HEK293T (cell line): Measurements from ENCODE around the gene EPHA5.

Experiments used
- CTCF ChIA-PET: fragments of 350-600 bp; formaldehyde crosslinking; extraction: SDS; loops from one replicate; lab custom pipeline; 2021; ENCODE audit warnings: antibody characterized with exemption, inconsistent platforms; lab: Yijun Ruan, JAX
- POLR2A ChIA-PET: fragments of 350-600 bp; formaldehyde crosslinking; extraction: SDS; loops from one replicate; lab custom pipeline; 2020; ENCODE audit warnings: antibody characterized with exemption, inconsistent platforms; lab: Yijun Ruan, JAX
- DNase-seq: peaks from one replicate; pipeline ENCODE4 v3.0.0; 2012; ENCODE audit warnings: mixed read lengths; ENCODE audit errors: extremely low spot score
- ARNT ChIP-seq: fragments of 450-650 bp; IDR thresholded peaks from 2 replicates; pipeline ENCODE4 v1.6.1; 2017; ENCODE audit warnings: mild to moderate bottlenecking
- BHLHE40 ChIP-seq: fragments of 450-650 bp; IDR thresholded peaks from 2 replicates; pipeline ENCODE4 v1.6.1; 2016; ENCODE audit warnings: mild to moderate bottlenecking, moderate library complexity, borderline replicate concordance
- CTBP1 ChIP-seq: fragments of 450-650 bp; IDR thresholded peaks from 2 replicates; pipeline ENCODE4 v1.6.1; 2016; ENCODE audit warnings: borderline replicate concordance
- ELF4 ChIP-seq: fragments of 450-650 bp; IDR thresholded peaks from 2 replicates; pipeline ENCODE4 v1.6.1; 2017; ENCODE audit warnings: antibody characterized with exemption
- FOXA1 ChIP-seq: fragments of 450-650 bp; IDR thresholded peaks from 2 replicates; pipeline ENCODE4 v1.6.1; 2016; ENCODE audit warnings: mild to moderate bottlenecking
- FOXK2 ChIP-seq: fragments of 450-650 bp; IDR thresholded peaks from 2 replicates; pipeline ENCODE4 v1.6.1; 2016; ENCODE audit warnings: mild to moderate bottlenecking
- FOXM1 ChIP-seq: fragments of 450-650 bp; IDR thresholded peaks from 2 replicates; pipeline ENCODE4 v1.6.1; 2017; ENCODE audit warnings: mild to moderate bottlenecking, borderline replicate concordance
- HDGF ChIP-seq: fragments of 450-650 bp; IDR thresholded peaks from 2 replicates; pipeline ENCODE4 v1.6.1; 2017; ENCODE audit warnings: antibody characterized with exemption, borderline replicate concordance
- L3MBTL2 ChIP-seq: fragments of 450-650 bp; conservative IDR thresholded peaks from 2 replicates; pipeline ENCODE4 v1.6.1; 2016; ENCODE audit warnings: mild to moderate bottlenecking
- LEF1 ChIP-seq: fragments of 450-650 bp; IDR thresholded peaks from 2 replicates; pipeline ENCODE4 v1.6.1; 2017; ENCODE audit warnings: mild to moderate bottlenecking, borderline replicate concordance
- NFRKB ChIP-seq: fragments of 450-650 bp; IDR thresholded peaks from 2 replicates; pipeline ENCODE4 v1.6.1; 2016; ENCODE audit warnings: mild to moderate bottlenecking, moderate library complexity
- PKNOX1 ChIP-seq: fragments of 450-650 bp; IDR thresholded peaks from 2 replicates; pipeline ENCODE4 v1.6.1; 2016
- SP1 ChIP-seq: fragments of 450-650 bp; IDR thresholded peaks from 2 replicates; pipeline ENCODE4 v1.6.1; 2017
- SUZ12 ChIP-seq: fragments of 450-650 bp; IDR thresholded peaks from 2 replicates; pipeline ENCODE4 v1.6.1; 2016; ENCODE audit warnings: mild to moderate bottlenecking
- TARDBP ChIP-seq: fragments of 450-650 bp; IDR thresholded peaks from 2 replicates; pipeline ENCODE4 v1.6.1; 2016
- ZNF384 ChIP-seq: fragments of 450-650 bp; IDR thresholded peaks from 2 replicates; pipeline ENCODE4 v1.6.1; 2016

EPHA5 gene

GRCh38 chr4:65399084-65399483 is 271.2 kb downstream of the EPHA5 start:
- ChIA-PET CTCF (no interaction called here), POLR2A (no interaction called here)
- no peak for DNase-seq
- TF ChIP-seq PKNOX1 = no peak
- TF ChIP-seq LEF1 = no peak
- TF ChIP-seq FOXM1 = no peak
- no peak for TF ChIP-seq ZNF384
- TF ChIP-seq CTBP1 = no peak
- TF ChIP-seq FOXK2 = no peak
- TF ChIP-seq SUZ12 = no peak

- no peak for TF ChIP-seq BHLHE40
- TF ChIP-seq LEF1 = no peak
- TF ChIP-seq SUZ12 = no peak
- no peak for TF ChIP-seq ARNT
- no peak for TF ChIP-seq L3MBTL2
- no peak for TF ChIP-seq ELF4
- no peak for TF ChIP-seq SP1
- no peak for TF ChIP-seq NFRKB
- no peak for TF ChIP-seq HDGF
- no peak for TF ChIP-seq CTBP1
- no peak for TF ChIP-seq TARDBP
- TF ChIP-seq FOXM1 = no peak
- no peak for TF ChIP-seq FOXA1
- TF ChIP-seq ZNF384 = no peak
- ChIA-PET POLR2A (no interaction called here), CTCF (no interaction called here)
- no peak for DNase-seq
Measured at GRCh38 chr4:65393078-65393477, 277.2 kb downstream of the EPHA5 start.

GRCh38 chr4:65392488-65392887 is 277.8 kb downstream of the EPHA5 start:
- ChIA-PET CTCF (no interaction called here), POLR2A (no interaction called here)
- TF ChIP-seq SP1 = no peak
- DNase-seq = no peak

GRCh38 chr4:65391814-65392213 is 278.5 kb downstream of the EPHA5 start:
- no peak for DNase-seq

GRCh38 chr4:65391382-65391781 is 278.9 kb downstream of the EPHA5 start:
- DNase-seq = no peak
- CTCF ChIA-PET = no interaction called here
- POLR2A ChIA-PET = no interaction called here
- TF ChIP-seq BHLHE40 (no peak), CTBP1 (no peak), ZNF384 (no peak), NFRKB (no peak), FOXA1 (no peak), FOXK2 (no peak), FOXM1 (no peak), LEF1 (no peak), L3MBTL2 (no peak), TARDBP (no peak), ELF4 (no peak), ARNT (no peak), HDGF (no peak), PKNOX1 (no peak), SP1 (no peak), SUZ12 (no peak)

More at GRCh38 chr4:65391814-65392213, 278.5 kb downstream of the EPHA5 start:
- POLR2A ChIA-PET = no interaction called here
- TF ChIP-seq L3MBTL2 (no peak), HDGF (no peak), PKNOX1 (no peak), TARDBP (no peak), ZNF384 (no peak), SP1 (no peak), CTBP1 (no peak), BHLHE40 (no peak), ELF4 (no peak), NFRKB (no peak), ARNT (no peak), FOXK2 (no peak), LEF1 (no peak), FOXA1 (no peak), FOXM1 (no peak), SUZ12 (no peak)
- CTCF ChIA-PET = no interaction called here

GRCh38 chr4:65386927-65387326 is 283.4 kb downstream of the EPHA5 start:
- TF ChIP-seq TARDBP = no peak
- no peak for TF ChIP-seq SUZ12
- TF ChIP-seq L3MBTL2 = no peak
- TF ChIP-seq ELF4 = no peak
- TF ChIP-seq PKNOX1 = no peak
- no peak for TF ChIP-seq HDGF
- TF ChIP-seq NFRKB = no peak
- no peak for TF ChIP-seq FOXM1
- no peak for TF ChIP-seq SP1
- no peak for TF ChIP-seq BHLHE40
- no peak for TF ChIP-seq FOXA1
- DNase-seq = no peak
- ChIA-PET POLR2A (no interaction called here), CTCF (no interaction called here)
